PC-9 (cell line): ENCODE data around the gene CDON. TPM values are rescaled to one million over a fixed set of nuclear protein-coding genes. Genes with fewer than 3 reads are reported as not detected.

Experiments
- BruUV-seq: library from RNA; stranded (reverse); fragments of 400-500 nt; replicated peaks from 2 replicates; lab custom pipeline; 2021; lab: Mats Ljungman, UMichigan
- CTCF ChIA-PET: fragments of 300-600 bp; sonication (Branson Sonifier 250); formaldehyde crosslinking; loops from one replicate; lab custom pipeline; 2022; ENCODE audit warnings: antibody characterized with exemption; lab: Charles Lee
- POLR2A ChIA-PET: fragments of 300-600 bp; sonication (Branson Sonifier 250); formaldehyde crosslinking; loops from one replicate; lab custom pipeline; 2022; ENCODE audit warnings: antibody characterized with exemption; ENCODE audit not compliant: unreplicated experiment; lab: Charles Lee
- DNase-seq, 2 experiments: peaks; one replicate each; pipeline versions ENCODE4 v3.0.0 to v3.0.0-alpha.2; 2015 to 2022; ENCODE audit warnings: mixed read lengths in 1 of 2
- H2AFZ ChIP-seq: fragments of 200-600 bp; sonication (generic); 2 replicates; pipeline ENCODE4 v1.8.1; 2017; ENCODE audit warnings: antibody characterized with exemption
- H3F3A ChIP-seq: fragments of 200-600 bp; sonication (generic); 2 replicates; pipeline ENCODE4 v1.8.1; 2017; ENCODE audit warnings: antibody characterized with exemption, mild to moderate bottlenecking, low read depth; ENCODE audit not compliant: insufficient read depth
- H3K27ac ChIP-seq: fragments of 200-600 bp; sonication (generic); 2 replicates; pipeline ENCODE4 v1.6.1; 2016; ENCODE audit warnings: mixed run types
- H3K27me3 ChIP-seq: fragments of 200-600 bp; sonication (generic); 2 replicates; pipeline ENCODE4 v1.6.1; 2016; ENCODE audit warnings: low read depth, mixed run types; ENCODE audit not compliant: insufficient read depth
- H3K36me3 ChIP-seq: fragments of 200-600 bp; sonication (generic); 2 replicates; pipeline ENCODE4 v1.6.1; 2016; ENCODE audit warnings: low read depth, mixed run types
- H3K4me1 ChIP-seq: fragments of 200-600 bp; sonication (generic); replicated peaks from 2 replicates; pipeline ENCODE4 v1.6.1; 2016; ENCODE audit warnings: mixed run types; ENCODE audit not compliant: insufficient read depth
- H3K4me2 ChIP-seq: fragments of 200-600 bp; sonication (generic); 2 replicates; pipeline ENCODE4 v1.6.1; 2017; ENCODE audit warnings: mixed run types
- H3K4me3 ChIP-seq: fragments of 200-600 bp; sonication (generic); 2 replicates; pipeline ENCODE4 v1.6.1; 2016; ENCODE audit warnings: mixed run types
- H3K79me2 ChIP-seq: fragments of 200-600 bp; sonication (generic); 2 replicates; pipeline ENCODE4 v1.6.1; 2017; ENCODE audit warnings: low read depth, mixed run types
- H3K9me2 ChIP-seq: fragments of 200-600 bp; sonication (generic); 2 replicates; pipeline ENCODE4 v1.8.1; 2017; ENCODE audit warnings: mild to moderate bottlenecking; ENCODE audit not compliant: insufficient read depth
- H3K9me3 ChIP-seq: fragments of 200-600 bp; sonication (generic); 2 replicates; pipeline ENCODE4 v1.8.1; 2016; ENCODE audit warnings: low read depth; ENCODE audit not compliant: insufficient read depth
- H4K20me1 ChIP-seq: fragments of 200-600 bp; sonication (generic); 2 replicates; pipeline ENCODE4 v1.8.1; 2017; ENCODE audit not compliant: insufficient read depth
- CTCF ChIP-seq: fragments of 200-600 bp; sonication (generic); conservative IDR thresholded peaks from 2 replicates; pipeline ENCODE4 v1.6.1; 2017; ENCODE audit warnings: mixed run types, antibody characterized with exemption, mild to moderate bottlenecking, moderate library complexity
- EZH2 ChIP-seq: fragments of 200-600 bp; sonication (generic); IDR thresholded peaks from 2 replicates; pipeline ENCODE4 v1.8.0; 2017; ENCODE audit warnings: antibody characterized with exemption, low read depth
- intact Hi-C: fragments of 100-400 bp; cut with micrococcal nuclease; formaldehyde crosslinking; loops from one replicate; pipeline ENCODE4 v1.10.0; 2022; ENCODE audit not compliant: unreplicated experiment
- total RNA-seq: library from RNA; stranded (reverse); gene quantifications from 2 replicates; pipeline ENCODE4 v1.2.3, GENCODE V29; 2021

Gene CDON
- total RNA-seq, 1 experiment from 2014 or later = 10.0 TPM

- no TSS peak for BruUV-seq
Observed at GRCh38 chr11:126060757-126061171, 1.9 kb downstream of the CDON start.

GRCh38 chr11:126059238-126059781 is 3.4 kb downstream of the CDON start:
- H3K4me2 ChIP-seq = no peak overlapping the region
- no peaks in the 10 kb centered on the region for H3K9me2 ChIP-seq
- H4K20me1 ChIP-seq = no peaks in the 10 kb centered on the region
- ChIA-PET POLR2A (no interaction called here), CTCF (no interaction called here)
- no peak overlapping the region for H2AFZ ChIP-seq
- H3K4me3 ChIP-seq = no peak overlapping the region
- no peaks in the 10 kb centered on the region for H3K27me3 ChIP-seq
- no peaks in the 10 kb centered on the region for H3K36me3 ChIP-seq
- no peaks in the 10 kb centered on the region for H3K9me3 ChIP-seq
- H3K4me1 ChIP-seq = peaks cover 16% of the 10 kb centered on the region; the same call in 1 of the 2 replicates
- intact Hi-C loops = no loop called here
- H3K27ac ChIP-seq = no peak overlapping the region
- H3F3A ChIP-seq = peaks cover 10% of the 10 kb centered on the region; the same call in 1 of the 2 replicates
- no peaks in the 10 kb centered on the region for H3K79me2 ChIP-seq
- TF ChIP-seq CTCF (no peak), EZH2 (no peak)
- DNase-seq = no peak
- no TSS peak for BruUV-seq

More at GRCh38 chr11:126060757-126061171, 1.9 kb downstream of the CDON start:
- DNase-seq = no peak
- Histone ChIP-seq H2AFZ (no peak overlapping the region), H3K9me3 (no peaks in the 10 kb centered on the region), H3K9me2 (no peaks in the 10 kb centered on the region), H3K4me1 (peaks cover 16% of the 10 kb centered on the region; the same call in 1 of the 2 replicates), H3K27ac (no peak overlapping the region), H4K20me1 (no peaks in the 10 kb centered on the region), H3K36me3 (no peaks in the 10 kb centered on the region), H3K79me2 (no peaks in the 10 kb centered on the region), H3K4me2 (no peak overlapping the region), H3F3A (peaks cover 10% of the 10 kb centered on the region; the same call in 1 of the 2 replicates), H3K27me3 (no peaks in the 10 kb centered on the region), H3K4me3 (no peak overlapping the region)
- intact Hi-C loops = loop anchor here (1.0 to 5.0 kb wide), 3 partner anchors 118 to 137 kb away; no protein-coding TSS in a partner anchor
- ChIA-PET POLR2A (no interaction called here), CTCF (no interaction called here)
- TF ChIP-seq CTCF (no peak), EZH2 (no peak)

GRCh38 chr11:126058105-126058874 is 4.4 kb downstream of the CDON start:
- Histone ChIP-seq H3K36me3 (no peaks in the 10 kb centered on the region), H3K27me3 (no peaks in the 10 kb centered on the region), H2AFZ (no peak overlapping the region), H3K4me3 (no peak overlapping the region), H3F3A (peaks cover 10% of the 10 kb centered on the region; the same call in 1 of the 2 replicates), H3K4me2 (no peak overlapping the region), H3K4me1 (peaks cover 11% of the 10 kb centered on the region; the same call in 1 of the 2 replicates), H3K27ac (no peak overlapping the region), H3K79me2 (no peaks in the 10 kb centered on the region), H3K9me2 (no peaks in the 10 kb centered on the region), H3K9me3 (no peaks in the 10 kb centered on the region), H4K20me1 (no peaks in the 10 kb centered on the region)
- BruUV-seq = no TSS peak
- TF ChIP-seq EZH2 = no peak
- no peak for TF ChIP-seq CTCF
- intact Hi-C loops = no loop called here
- no peak for DNase-seq
- ChIA-PET POLR2A (no interaction called here), CTCF (interaction anchor here (0.6 kb wide), 1 partner anchor 108 kb away, joined by 3 read pairs; no protein-coding TSS in a partner anchor)
